ENCODE measurements around the gene LRP8. TPM values are rescaled to one million over a fixed set of nuclear protein-coding genes. Genes with fewer than 3 reads are reported as not detected.

Gene LRP8
- total and polyA plus RNA-seq, 2 of the 13 experiments (the other 11 are each of a cell fraction or from before 2014, with no cell fraction given), result 17.3 to 17.4 TPM

- no peak for TF ChIP-seq HDAC6 (IDR thresholded peaks at IDR 0.05; ENCODE audit: low read depth, low read length)
Measured at GRCh38 chr1:53255031-53255430, 72.8 kb downstream of the LRP8 start (continued).

GRCh38 chr1:53254011-53254640 lies 73.7 kb downstream of the LRP8 start:
- FAIRE-seq (no peak), ATAC-seq (no peak), DNase-seq (ENCODE audit: low spot score) (no peak)
- no TSS peak for BruUV-seq (replicated peaks)
- 90% methylated on average over 4 of the region's 4 CpGs for WGBS (ENCODE audit: low lambda C conversion rate)
- H3K27me3 ChIP-seq (ENCODE audit: control insufficient read depth in 1 of 2, insufficient read depth in 2 of 2, low read length in 2 of 2), result no peaks in the 10 kb centered on the region
- in situ Hi-C loops (cut with HindIII; ENCODE audit: extremely low pct_ligation_motif_present, low pct_unique_long_range_greater_than_20kb), result no loop called here
- H3K79me2 ChIP-seq (ENCODE audit: insufficient read depth, low read length), result no peaks in the 10 kb centered on the region
- H3K4me2 ChIP-seq (ENCODE audit: low read depth, low read length), result no peak overlapping the region
- H3K36me3 ChIP-seq (replicated peaks in 1 of 2; ENCODE audit: control insufficient read depth in 1 of 2, insufficient read depth in 2 of 2, low read length in 2 of 2), result peaks cover 13 to 63% of the 10 kb centered on the region in 2 experiments; a peak in 4 of 5 replicates
- ChIA-PET POLR2A (no interaction called here), CTCF (ENCODE audit: low intra/inter-chr PET ratio, low total read pairs) (no interaction called here)
- H3K9ac ChIP-seq (ENCODE audit: insufficient read depth, low read depth, low read length), result no peak overlapping the region
- no peak overlapping the region for H2AFZ ChIP-seq (ENCODE audit: low read length)
- no peak overlapping the region for H3K4me3 ChIP-seq (replicated peaks in 1 of 3; ENCODE audit: insufficient read depth in 1 of 3, low read depth in 2 of 3, low read length in 3 of 3)
- intact Hi-C loops (cut with micrococcal nuclease; ENCODE audit: unreplicated experiment), result no loop called here
- no peaks in the 10 kb centered on the region for H3K4me1 ChIP-seq (ENCODE audit: insufficient read depth, low read length)
- TF ChIP-seq ZNF512B (CRISPR knock-in tag; IDR thresholded peaks at IDR 0.05; ENCODE audit: borderline replicate concordance), result no peak
- no peak for TF ChIP-seq CHD4 (IDR thresholded peaks at IDR 0.05; ENCODE audit: borderline replicate concordance, low read length)
- no peak for TF ChIP-seq CREBL2 (CRISPR knock-in tag; IDR thresholded peaks at IDR 0.05; ENCODE audit: borderline replicate concordance)
- TF ChIP-seq, protein P1, sequence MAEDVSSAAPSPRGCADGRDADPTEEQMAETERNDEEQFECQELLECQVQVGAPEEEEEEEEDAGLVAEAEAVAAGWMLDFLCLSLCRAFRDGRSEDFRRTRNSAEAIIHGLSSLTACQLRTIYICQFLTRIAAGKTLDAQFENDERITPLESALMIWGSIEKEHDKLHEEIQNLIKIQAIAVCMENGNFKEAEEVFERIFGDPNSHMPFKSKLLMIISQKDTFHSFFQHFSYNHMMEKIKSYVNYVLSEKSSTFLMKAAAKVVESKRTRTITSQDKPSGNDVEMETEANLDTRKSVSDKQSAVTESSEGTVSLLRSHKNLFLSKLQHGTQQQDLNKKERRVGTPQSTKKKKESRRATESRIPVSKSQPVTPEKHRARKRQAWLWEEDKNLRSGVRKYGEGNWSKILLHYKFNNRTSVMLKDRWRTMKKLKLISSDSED (CRISPR knock-in tag; IDR thresholded peaks at IDR 0.05), result no peak
- TF ChIP-seq LCORL (IDR thresholded peaks at IDR 0.05), result no peak
- no peak for TF ChIP-seq LCORL (CRISPR knock-in tag; IDR thresholded peaks at IDR 0.05)
- no peak for TF ChIP-seq ZNF597 (CRISPR knock-in tag; IDR thresholded peaks at IDR 0.05)
- no peak for TF ChIP-seq SATB2 (CRISPR knock-in tag; IDR thresholded peaks at IDR 0.05)
- no peak for TF ChIP-seq MIXL1 (CRISPR knock-in tag; IDR thresholded peaks at IDR 0.05)
- no peak for TF ChIP-seq ZBTB34 (CRISPR knock-in tag; IDR thresholded peaks at IDR 0.05)
- TF ChIP-seq TARDBP (CRISPR knock-in tag; IDR thresholded peaks at IDR 0.05), result no peak
- H4K20me1 ChIP-seq (ENCODE audit: insufficient read depth, low read length), result no peaks in the 10 kb centered on the region
- no peak overlapping the region for H3K27ac ChIP-seq (ENCODE audit: extremely low read length, insufficient read depth, low read length)
- H3K9me3 ChIP-seq (ENCODE audit: low read length), result no peaks in the 10 kb centered on the region
